GM19351 (cell line): ENCODE measurements around the gene POLR2J2.
"Not testable (repeated sequence)": the region's sequence is repeated elsewhere in the genome, so short reads cannot be mapped to it uniquely, and the experiment has no call there.

Experiments
- ATAC-seq: cut with Tn5 transposase; IDR thresholded peaks from one replicate; pipeline ENCODE4 v1.9.1; 2021; ENCODE audit warnings: mild to moderate bottlenecking, moderate library complexity; ENCODE audit not compliant: unreplicated experiment

POLR2J2 gene

DNA sequence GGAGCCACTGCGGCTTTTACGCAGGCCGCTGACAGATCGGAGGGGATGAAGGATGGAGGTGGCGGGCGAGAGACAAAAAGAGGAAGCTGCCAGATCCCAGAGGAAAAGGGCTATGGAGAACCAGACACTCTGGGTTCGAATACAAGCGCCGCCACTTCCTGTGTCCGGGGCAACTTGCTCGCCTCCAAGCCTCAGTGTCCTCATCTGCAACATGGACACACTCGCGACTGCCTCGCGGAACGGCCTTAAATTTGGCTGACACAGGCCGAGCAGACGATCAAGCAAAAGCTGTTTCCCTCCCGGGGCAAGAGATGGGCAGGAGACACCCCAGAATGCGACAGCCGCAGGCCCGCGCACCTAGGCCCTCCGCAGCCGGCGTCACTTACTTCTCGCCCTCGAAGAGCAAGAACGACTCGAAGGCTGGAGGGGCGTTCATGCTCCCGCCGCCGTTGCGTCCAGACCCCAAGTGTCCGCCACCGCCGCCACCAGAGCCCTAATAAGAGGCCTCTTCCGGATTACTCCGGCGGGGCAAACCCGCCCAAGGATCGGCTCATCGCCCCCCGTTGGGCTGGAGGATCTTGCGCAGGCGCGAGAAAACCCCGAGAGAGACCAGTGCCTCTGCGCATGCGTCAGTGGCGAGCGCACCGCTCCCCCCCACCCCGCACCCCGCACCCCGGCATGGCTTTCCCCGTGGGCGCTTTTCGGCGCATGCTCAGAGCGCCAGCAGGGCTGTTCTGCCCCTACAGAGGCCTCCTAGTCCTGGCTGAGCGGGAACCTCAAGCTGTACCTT is at the start of gene POLR2J2:
Gene POLR2J2, minus strand, starts transcription at position 498 of the 790 bp plus-strand sequence. Its CDS starts 62 bp downstream, at position 436.
- peak; percentile 60 for ATAC-seq

DNA sequence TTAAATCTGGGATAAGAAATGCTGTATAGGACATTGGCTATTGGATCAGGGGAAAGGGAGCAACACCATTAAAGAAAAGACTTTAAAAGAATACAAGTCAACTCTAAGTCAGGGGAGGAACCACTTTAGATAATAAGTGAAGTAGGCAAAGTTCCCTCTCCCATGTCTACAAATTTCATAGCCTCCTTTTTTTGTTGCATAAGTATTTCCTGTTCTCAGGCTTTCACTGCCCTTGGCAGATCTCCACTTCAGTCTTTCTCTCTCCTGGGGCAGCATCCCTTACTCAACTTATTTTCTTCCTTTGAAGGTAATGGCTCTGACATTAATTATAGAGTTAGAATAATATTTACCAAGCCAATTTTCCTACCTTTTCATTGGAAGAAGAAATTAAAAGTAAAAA is 47.0 kb upstream of the POLR2J2 start:
- not testable (repeated sequence) for ATAC-seq

DNA sequence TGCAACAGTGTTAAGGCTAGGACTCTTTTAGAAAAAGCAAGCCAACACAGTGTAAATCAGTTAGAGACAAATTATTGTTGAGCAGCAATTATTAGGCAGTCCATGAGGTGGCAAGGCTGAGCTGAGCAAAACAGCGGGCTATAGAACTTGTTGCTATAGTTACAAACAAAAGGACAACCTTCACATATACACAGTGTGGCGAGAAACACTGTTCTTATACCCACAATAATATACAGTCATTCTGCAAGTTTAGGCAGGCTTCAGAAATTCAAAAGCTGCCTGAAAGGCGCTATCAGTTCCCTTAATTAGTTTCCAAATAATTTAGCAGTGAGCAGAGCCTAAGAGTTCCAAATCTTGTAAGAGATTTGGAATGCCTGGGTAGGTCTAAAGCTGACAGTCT is 44.3 kb upstream of the POLR2J2 start:
- ATAC-seq, result peak; percentile 64

DNA sequence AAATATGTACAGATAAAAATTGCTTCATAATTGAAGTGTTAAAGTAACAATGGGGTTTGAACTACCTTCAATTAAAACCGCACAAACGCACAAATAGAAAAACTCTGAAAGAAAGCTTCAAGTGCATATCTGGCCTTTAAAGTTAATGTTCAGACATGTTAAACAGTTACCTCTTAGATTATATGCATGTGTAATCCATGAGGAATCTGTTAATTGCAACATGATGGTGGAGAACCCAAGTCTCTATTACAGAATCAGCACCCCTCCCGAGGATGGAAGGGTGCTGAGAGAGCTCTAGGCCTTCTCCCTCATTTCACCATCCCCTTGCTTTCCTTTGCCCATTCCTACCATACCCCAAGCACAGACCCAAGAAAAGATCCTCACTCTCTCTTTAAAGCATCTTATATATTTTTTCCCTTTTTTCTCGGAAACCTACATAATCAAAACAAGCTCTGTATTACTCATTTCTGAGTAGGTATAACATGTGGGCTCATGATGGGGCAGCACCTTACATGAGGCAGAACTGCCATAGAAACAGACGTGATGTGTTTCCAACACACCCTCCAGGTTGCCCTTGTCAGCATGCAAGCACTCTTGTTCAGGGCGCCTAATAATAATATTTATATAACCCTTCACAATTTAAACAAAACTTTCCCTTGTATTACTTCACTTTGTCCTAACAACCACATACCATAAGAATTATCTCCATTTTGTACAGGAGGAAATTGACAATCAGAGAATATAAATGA is 43.5 kb upstream of the POLR2J2 start:
- ATAC-seq, result not testable (repeated sequence)

DNA sequence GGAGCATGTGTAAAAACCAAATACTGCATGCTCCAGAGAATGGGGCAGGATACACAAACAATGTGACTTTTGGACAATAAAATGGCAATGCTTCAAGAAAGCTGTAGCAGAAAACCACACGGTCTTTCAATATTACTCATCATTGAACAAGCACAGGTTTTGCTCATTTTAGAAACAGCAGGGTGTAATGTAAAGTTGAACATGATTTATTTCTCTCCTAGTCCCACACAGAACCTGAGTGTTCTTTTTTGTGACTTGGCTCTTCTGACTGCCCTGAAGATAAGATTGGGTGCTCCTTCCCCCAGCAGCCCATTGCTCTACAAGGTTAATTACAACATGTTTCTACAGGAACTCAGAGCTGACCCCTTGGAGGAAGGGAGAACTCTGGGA is 42.2 kb upstream of the POLR2J2 start:
- peak; percentile 71 for ATAC-seq

DNA sequence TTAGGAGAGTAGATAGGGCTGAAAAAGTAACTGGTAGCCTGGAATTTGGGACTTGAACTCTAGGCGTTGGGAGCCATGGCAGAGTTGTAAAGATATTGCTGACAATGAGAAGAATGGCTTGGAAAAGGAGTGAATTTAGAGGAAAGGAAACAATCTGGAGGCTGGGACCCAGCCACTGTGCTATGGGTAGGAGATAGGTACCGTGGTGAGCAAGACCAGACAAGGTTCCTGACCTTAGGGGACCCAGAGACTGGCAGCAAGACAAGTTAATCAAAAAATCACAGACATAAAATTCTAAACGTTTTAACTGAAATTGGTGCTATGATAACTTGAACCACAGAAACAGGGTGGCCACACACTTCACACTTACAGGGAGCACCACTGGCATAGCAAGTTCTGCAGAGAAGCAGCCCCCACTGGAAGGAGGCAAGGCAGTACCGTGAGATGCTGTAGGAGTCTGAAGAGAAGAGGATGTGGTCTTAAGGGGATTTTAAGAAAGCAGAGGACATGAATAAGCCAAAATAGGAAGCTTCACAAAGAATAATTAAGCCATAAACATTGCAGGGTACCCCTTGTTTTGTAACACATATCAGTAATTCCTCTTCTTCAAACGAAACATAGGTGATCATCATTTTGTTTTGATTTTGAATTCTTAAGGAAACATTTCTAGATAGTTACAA is 41.7 kb upstream of the POLR2J2 start:
- peak; percentile 66 for ATAC-seq

DNA sequence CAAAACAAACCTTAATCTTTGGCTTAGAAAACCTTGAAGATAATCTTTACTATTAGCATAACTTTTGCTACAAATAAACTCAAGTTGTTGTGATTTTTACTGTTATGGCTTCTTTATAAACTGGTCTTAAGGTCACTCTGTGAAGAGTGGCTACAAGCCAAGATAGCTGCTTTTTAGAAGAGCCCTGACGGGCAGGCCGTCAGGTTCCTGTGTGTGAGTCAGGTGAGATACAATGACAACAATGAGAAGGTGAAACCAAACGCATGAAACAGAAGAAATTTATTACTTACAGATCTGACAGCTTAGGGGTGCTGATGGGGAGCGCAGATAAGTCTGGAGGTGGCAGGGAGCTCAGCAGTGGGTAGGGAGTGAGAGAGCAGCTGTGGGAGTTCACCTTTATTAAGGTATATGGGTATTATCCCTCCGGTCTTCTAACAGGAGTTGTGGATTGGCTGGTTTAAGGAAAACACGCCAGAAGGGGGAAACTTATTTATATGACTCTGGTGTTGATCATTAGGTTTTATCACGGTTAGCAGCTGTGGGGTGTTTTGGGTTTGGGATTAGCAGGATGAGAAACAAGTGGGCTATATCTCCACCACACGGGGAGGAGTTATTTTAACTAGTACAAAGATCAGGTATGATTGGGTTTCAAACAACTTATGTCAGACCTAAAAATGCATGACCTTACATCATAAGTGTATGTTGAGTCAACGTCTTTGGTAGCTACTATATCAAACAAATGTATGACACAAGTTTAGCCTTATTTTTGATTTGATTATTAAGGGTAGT is 27.7 kb upstream of the POLR2J2 start:
- not testable (repeated sequence) for ATAC-seq

DNA sequence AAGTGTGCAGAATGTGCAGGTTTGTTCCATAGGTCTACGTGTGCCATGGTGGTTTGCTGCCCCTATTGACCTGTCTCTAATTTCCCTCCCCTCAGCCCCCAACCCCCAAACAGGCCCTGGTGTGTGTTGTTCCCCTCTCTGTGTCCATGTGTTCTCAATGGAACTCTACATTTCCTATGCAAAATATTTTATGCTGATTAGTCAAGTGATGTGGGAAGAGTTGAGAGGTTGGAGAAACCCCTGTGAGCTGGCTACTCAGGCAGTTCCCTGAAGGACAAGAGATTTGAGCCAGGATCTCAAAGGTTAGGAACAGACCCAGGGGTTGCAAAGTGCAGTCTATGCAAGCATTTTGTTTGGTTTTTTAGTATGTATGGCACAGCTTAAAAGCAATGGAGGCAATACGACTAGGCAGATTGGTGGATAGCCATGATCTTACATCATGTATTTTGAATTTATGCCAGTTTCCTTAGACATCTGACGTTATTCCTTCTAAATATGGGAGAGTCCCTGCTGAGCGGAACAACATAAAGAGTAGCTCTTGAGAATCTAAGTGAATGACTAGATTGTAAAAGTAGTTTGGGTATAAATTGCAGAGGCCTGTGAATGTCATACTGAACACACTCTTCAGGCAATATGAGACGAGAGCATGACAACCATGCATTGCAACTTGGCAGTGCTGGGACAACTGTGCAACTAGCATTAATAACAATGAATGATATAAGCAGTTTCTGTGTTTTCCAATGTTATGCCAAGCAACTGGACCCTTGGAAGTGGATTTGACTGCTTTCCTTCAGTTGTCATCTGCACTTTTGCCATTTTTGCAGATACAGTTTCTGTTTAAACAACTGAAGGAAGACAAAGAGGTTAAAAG is 26.4 kb upstream of the POLR2J2 start:
- not testable (repeated sequence) for ATAC-seq

DNA sequence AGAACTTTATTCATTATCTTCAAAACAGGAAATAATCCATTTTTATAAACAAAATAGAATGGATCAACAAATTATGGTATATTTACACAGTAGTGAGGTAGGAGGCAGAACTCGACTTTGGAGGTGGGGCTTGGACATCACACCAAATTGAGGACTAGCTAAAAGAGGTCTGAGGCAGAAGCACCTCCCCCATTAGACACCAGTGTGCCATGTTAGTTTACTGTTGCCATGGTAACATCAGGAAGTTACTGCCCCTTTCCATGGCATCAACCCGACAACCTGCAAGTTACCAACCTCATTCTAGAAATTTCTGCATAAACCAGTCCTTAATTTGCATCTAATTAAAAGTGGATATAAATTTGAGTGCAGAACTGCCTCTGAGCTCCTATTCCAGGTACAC is 24.5 kb upstream of the POLR2J2 start:
- not testable (repeated sequence) for ATAC-seq

DNA sequence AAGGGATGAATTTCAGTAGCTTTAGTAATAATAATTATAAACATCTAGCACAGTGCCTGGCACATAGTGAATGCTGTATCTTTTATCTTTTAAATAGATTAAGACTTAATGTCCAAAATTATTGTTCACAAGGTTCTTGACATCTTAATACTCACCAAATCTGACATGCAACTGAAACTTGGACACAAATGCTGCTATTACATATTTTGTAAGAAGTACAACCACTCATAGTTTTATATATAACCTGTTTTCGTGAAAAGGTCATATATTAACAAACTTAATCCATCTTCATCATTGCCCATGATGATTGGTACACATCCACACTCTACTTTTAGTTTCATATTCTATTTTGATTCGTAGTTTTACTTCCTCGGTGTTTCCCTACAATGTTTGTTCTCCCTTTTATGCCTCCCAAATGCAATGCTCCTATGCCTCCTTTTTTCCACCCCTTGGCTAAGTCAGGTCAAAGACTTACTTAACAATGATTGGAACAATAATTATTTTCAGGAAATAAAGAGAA is 23.6 kb upstream of the POLR2J2 start:
- ATAC-seq, result not testable (repeated sequence)

DNA sequence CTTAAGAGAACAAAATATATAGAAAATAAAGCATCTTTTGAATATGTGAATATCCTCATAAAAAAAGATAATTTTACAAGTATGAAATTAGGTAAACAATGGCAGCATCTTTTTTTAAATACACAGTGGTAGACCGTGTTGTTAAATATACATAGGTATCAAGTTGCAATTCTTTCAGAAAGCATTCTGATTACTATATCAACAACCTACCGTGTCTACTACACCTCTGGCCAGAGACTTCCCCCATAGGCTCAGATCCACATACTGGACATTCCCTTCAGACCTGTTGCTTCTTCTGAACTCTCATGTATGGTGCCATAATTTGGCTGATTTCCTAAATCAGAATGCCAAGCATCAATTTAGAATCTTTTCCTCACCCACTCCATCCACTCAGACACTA is 22.5 kb upstream of the POLR2J2 start:
- ATAC-seq, result not testable (repeated sequence)

DNA sequence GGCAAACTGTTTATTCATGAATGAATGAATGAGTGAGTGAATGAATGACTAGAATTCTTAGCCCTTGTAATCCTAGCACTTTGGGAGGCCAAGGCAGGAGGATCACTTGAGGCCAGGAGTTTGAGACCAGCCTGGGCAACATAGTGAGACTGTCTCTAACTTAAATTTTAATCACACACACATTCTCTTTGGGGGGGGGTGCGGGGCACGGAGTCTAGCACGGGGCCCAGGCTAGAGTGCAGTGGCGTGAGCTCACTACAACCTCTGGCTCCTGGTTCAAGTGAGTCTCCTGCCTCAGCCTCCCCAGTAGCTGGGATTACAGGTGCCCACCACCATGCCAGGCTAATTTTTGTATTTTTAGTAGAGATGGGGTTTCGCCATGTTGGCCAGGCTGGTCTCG is 19.1 kb upstream of the POLR2J2 start:
- ATAC-seq, result not testable (repeated sequence)

DNA sequence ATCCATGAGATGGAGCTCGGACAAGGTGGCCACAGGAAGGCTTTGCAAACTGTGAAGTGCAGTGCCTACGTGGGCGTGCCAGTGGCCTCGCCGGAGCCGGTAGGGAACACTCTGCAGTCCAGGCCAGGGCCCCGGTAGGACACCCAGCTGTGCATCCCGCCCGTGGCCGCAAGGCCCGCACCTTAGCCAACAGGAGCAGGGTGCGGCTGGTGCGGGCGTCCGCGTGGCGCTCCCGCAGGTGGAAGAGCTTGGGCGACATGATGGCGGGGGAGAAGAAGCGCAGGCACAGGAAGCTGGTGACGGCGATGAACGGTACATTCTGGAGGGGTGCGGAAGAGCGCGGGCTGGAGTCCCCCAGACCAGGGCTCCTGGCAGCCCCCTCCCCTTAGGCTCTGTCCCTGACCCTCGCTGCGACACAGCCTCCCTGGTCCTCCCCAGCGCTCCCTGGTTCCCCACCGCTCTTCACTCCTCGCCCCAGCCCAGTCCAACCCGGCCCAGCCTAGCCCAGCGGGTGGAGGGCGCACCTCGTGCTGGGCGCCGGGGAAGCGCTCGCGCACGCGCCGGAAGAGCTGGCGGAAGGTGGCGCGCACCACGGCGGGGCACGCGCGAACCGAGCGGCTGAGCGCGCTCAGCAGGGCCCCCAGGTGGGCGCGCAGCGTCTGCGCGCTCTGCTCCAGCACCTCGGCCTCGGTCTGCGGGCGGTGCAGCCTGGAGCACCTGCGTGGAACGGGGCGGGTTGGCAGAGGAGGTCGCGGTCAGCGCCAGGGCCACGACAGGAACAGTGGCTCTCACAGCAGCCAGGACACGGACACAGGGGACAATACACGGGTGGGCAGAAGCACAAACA is 18.2 kb upstream of the POLR2J2 start:
- peak; percentile 74 for ATAC-seq

DNA sequence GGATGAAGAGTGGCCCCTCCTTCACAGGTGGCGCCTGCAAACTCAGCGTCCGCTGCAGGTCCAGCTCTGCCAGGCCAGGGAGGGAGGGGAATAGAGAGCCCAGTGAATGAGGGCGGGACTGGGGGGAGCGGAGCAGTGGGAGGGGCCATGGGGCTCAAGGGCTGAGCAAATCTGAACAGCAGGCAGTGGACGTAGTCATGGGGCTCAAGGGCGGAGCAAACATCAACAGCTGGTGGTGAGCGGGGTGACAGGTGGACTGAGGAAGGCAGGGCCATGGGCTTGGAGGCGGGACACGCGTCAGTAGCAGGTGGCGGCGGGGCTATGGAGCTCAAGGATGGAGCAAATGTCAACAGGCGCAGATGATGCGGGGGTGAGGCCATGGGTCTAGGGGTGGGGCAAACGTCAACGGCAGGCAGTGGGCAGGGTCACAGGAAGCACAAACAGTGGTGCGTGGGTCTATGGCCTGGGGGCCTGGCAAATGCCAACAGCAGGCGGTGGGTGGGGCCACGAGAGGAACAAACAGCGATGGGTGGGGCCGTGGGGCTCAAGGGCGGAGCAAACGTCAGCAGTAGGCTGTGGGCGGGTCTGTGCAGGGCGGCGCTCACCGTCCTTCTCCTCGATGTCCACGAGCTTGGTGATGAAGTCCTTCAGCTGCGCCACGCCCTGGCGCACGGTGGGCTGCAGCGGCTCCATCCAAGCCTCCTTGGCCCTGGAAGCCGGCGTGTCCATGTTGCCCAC is 17.0 kb upstream of the POLR2J2 start:
- ATAC-seq, result peak; percentile 72

DNA sequence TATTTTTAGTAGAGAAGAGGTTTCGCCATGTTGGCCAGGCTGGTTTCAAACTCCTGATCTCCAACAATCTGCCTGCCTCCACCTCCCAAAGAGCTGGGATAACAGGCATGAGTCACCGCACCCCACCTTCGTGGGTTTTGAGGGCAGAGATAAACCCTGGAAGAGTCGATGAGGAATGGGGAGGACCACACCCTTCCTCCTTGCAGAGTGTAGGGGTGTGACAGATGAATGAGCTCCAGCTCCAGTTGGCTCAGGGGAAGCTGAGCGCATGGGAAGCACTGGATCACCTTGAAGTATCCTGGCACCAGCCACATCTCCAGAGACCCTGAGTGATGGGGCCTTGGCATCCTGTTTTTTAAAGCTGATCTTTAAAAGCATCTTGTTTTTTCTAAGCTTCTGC is 11.1 kb upstream of the POLR2J2 start:
- not testable (repeated sequence) for ATAC-seq

DNA sequence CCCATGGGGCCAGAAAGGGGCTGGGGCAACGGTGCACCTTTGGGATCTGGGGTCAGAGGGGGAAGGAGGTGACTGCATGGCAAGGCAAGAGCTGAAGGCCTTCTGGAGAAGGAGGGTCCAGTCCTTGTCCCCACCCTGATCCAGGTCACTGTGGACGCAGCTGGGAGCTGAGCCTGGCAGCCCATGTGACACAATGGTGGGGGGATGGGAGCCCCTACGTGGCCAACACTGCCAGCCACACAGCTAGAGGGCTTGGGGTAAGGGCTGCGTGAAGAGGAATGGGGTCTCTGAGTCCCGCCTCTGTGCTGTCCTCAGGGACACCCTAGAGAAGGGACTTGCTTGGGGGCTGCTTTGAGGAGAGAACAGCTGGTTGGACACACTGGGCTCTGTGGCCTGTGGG is 9.3 kb upstream of the POLR2J2 start:
- ATAC-seq, result not testable (repeated sequence)

DNA sequence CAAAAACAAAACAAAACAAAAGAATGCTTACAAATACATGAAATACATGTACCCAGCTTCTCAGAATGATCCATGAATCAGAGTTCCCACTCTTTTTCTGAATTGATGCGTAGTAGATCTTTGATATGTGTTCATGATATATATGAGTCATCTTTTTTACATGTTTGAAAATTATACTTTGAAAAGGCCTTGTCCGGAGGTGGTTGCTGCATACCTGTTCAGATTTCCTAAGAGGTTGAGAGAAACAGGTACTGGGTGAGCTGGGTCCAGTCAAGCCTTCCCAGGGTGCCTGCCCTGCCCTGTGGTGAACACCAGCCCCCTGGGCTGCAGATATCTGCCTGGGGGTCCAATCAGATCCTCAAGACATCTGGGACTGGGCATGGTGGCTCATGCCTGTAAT is 4.1 kb upstream of the POLR2J2 start:
- ATAC-seq, result not testable (repeated sequence)
